Vagina (tissue), 2 donors: Measurements from ENCODE around the gene ZNF778.

Experiments used
- CTCF ChIP-seq, 3 experiments: fragments of 450-650 bp in 2 of 3; fragments of 200-600 bp in 1 of 3; sonication (generic) in 1 of 3; IDR thresholded peaks; one replicate each; pipeline ENCODE4 v1.5.1; 2017 to 2019; ENCODE audit warnings: antibody characterized with exemption in 3 of 3, mild to moderate bottlenecking in 2 of 3, moderate library complexity in 2 of 3
- POLR2A ChIP-seq, 2 donors: fragments of 450-650 bp; IDR thresholded peaks; one replicate each; pipeline ENCODE4 v1.6.1; 2017; ENCODE audit warnings: antibody characterized with exemption in 2 of 2, mild to moderate bottlenecking in 2 of 2, moderate library complexity in 2 of 2

- TF ChIP-seq CTCF (IDR thresholded peaks at IDR 0.05) (no peak), POLR2A (IDR thresholded peaks at IDR 0.05) (no peak)
Measured at GRCh38 chr16:89195521-89196171, 21.9 kb upstream of the ZNF778 start.
